NCI-H345 (cell line): ENCODE measurements around the gene EML5.
"Not testable (repeated sequence)": the region's sequence is repeated elsewhere in the genome, so short reads cannot be mapped to it uniquely, and the experiment has no call there.

Source experiments
- DNase-seq: peaks from one replicate; lab custom pipeline; 2025; lab: John Stamatoyannopoulos, UW

Gene EML5

GRCh38 chr14:88802596-88802995, 9.8 kb upstream of the EML5 start:
- peak; percentile 57 for DNase-seq

GRCh38 chr14:88799522-88799921, 6.8 kb upstream of the EML5 start:
- DNase-seq = no peak

GRCh38 chr14:88798156-88798555, 5.4 kb upstream of the EML5 start:
- peak; percentile 47 for DNase-seq

GRCh38 chr14:88793259-88793625, 489 bp upstream of the EML5 start:
- DNase-seq = no peak

- DNase-seq = peak; percentile 76
Measured at GRCh38 chr14:88791629-88792472, 902 bp downstream of the EML5 start.

- peak; percentile 12 for DNase-seq
Measured at GRCh38 chr14:88791252-88791621, 1.5 kb downstream of the EML5 start.

GRCh38 chr14:88790501-88791251, 2.1 kb downstream of the EML5 start:
- no peak for DNase-seq

- not testable (repeated sequence) for DNase-seq
Measured at GRCh38 chr14:88789573-88789972, 3.2 kb downstream of the EML5 start.

GRCh38 chr14:88786715-88787114, 6.0 kb downstream of the EML5 start:
- no peak for DNase-seq

- DNase-seq = no peak
Measured at GRCh38 chr14:88785911-88786310, 6.8 kb downstream of the EML5 start.

- no peak for DNase-seq
Measured at GRCh38 chr14:88775532-88775931, 17.2 kb downstream of the EML5 start.

GRCh38 chr14:88770736-88771135, 22.0 kb downstream of the EML5 start:
- no peak for DNase-seq

- no peak for DNase-seq
Measured at GRCh38 chr14:88765130-88765529, 27.6 kb downstream of the EML5 start.

GRCh38 chr14:88753873-88754272, 38.9 kb downstream of the EML5 start:
- no peak for DNase-seq

GRCh38 chr14:88750945-88751344, 41.8 kb downstream of the EML5 start:
- DNase-seq = no peak

GRCh38 chr14:88750413-88750812, 42.3 kb downstream of the EML5 start:
- DNase-seq = no peak

GRCh38 chr14:88749139-88749538, 43.6 kb downstream of the EML5 start:
- no peak for DNase-seq

- no peak for DNase-seq
Measured at GRCh38 chr14:88748288-88748687, 44.5 kb downstream of the EML5 start.

GRCh38 chr14:88746052-88746451, 46.7 kb downstream of the EML5 start:
- no peak for DNase-seq

GRCh38 chr14:88737245-88737644, 55.5 kb downstream of the EML5 start:
- no peak for DNase-seq

GRCh38 chr14:88733121-88733520, 59.6 kb downstream of the EML5 start:
- no peak for DNase-seq

- no peak for DNase-seq
Measured at GRCh38 chr14:88729159-88729558, 63.6 kb downstream of the EML5 start.

GRCh38 chr14:88727057-88727456, 65.7 kb downstream of the EML5 start:
- DNase-seq = no peak
